IMR-90 (cell line): ENCODE results near the gene CERK.

ENCODE experiments used
- CTCF ChIP-seq: conservative IDR thresholded peaks from 2 replicates; pipeline ENCODE4 v1.5.1; 2012; ENCODE audit warnings: mild to moderate bottlenecking, low read depth, low read length, improper control_type of control experiment
- POLR2A ChIP-seq: IDR thresholded peaks from 2 replicates; pipeline ENCODE4 v1.6.1; 2012; ENCODE audit warnings: mild to moderate bottlenecking, low read depth, low read length

GRCh38 chr22:46723882-46724281 lies 14.2 kb downstream of the CERK start:
- TF ChIP-seq CTCF (no peak), POLR2A (no peak)
